Measurements from ENCODE around the gene KIAA1614. TPM values are rescaled to one million over a fixed set of nuclear protein-coding genes. Genes with fewer than 3 reads are reported as not detected.

Gene KIAA1614
- total RNA-seq, 1 experiment from 2014 or later, result not detected

Other genes with a start within 250 kb of the KIAA1614 start
- gene STX6, start 110.0 kb downstream of the KIAA1614 start, total RNA-seq (2014; rRNA removed; shearing (Covaris generic)), result 15.2 and 17.7 TPM in 2 replicates
- 11.8 and 11.9 TPM in 2 replicates for gene MR1, start 121.1 kb downstream of the KIAA1614 start, total RNA-seq (2014; rRNA removed; shearing (Covaris generic))
- 4.7 and 6.0 TPM in 2 replicates for gene IER5, start 175.8 kb downstream of the KIAA1614 start, total RNA-seq (2014; rRNA removed; shearing (Covaris generic))

All from H4 (cell line).